VCaP (cell line): ENCODE results near the gene MYO1D.

Experiments
- H3K27ac ChIP-seq: fragments of 450-650 bp; 2 replicates; pipeline ENCODE4 v1.5.1; 2017
- CTCF ChIP-seq: fragments of 450-650 bp; conservative IDR thresholded peaks from 2 replicates; pipeline ENCODE4 v1.5.1; 2017; ENCODE audit warnings: mild to moderate bottlenecking, moderate library complexity

The MYO1D gene

GRCh38 chr17:32567086-32567485 lies 309.8 kb downstream of the MYO1D start:
- TF ChIP-seq CTCF, result no peak
- no peak overlapping the region for H3K27ac ChIP-seq

- TF ChIP-seq CTCF, result no peak
- no peak overlapping the region for H3K27ac ChIP-seq
Measured at GRCh38 chr17:32566303-32566702, 310.6 kb downstream of the MYO1D start.

- no peak overlapping the region for H3K27ac ChIP-seq
- TF ChIP-seq CTCF, result no peak
Measured at GRCh38 chr17:32565401-32565800, 311.5 kb downstream of the MYO1D start.

GRCh38 chr17:32564325-32564724 lies 312.6 kb downstream of the MYO1D start:
- TF ChIP-seq CTCF, result no peak

GRCh38 chr17:32563583-32563982 lies 313.3 kb downstream of the MYO1D start:
- no peak overlapping the region for H3K27ac ChIP-seq
- no peak for TF ChIP-seq CTCF

More at GRCh38 chr17:32564325-32564724, 312.6 kb downstream of the MYO1D start:
- no peak overlapping the region for H3K27ac ChIP-seq

GRCh38 chr17:32558997-32559650 lies 317.8 kb downstream of the MYO1D start:
- H3K27ac ChIP-seq, result no peak overlapping the region

GRCh38 chr17:32558326-32558955 lies 318.5 kb downstream of the MYO1D start:
- TF ChIP-seq CTCF, result no peak
- no peak overlapping the region for H3K27ac ChIP-seq

More at GRCh38 chr17:32558997-32559650, 317.8 kb downstream of the MYO1D start:
- TF ChIP-seq CTCF, result no peak
